Natural killer cell (primary cell): ENCODE results near the gene SPATS2L. TPM values are rescaled to one million over a fixed set of nuclear protein-coding genes. Genes with fewer than 3 reads are reported as not detected.

Experiments
- ATAC-seq, 3 donors: fragments of 150-1000 bp in 2 of 3; fragments of 200-7000 bp in 1 of 3; cut with Tn5 transposase; 1 replicate in 1 of 3; 2 replicates in 2 of 3; pipeline ENCODE4 v1.10.0; 2021; ENCODE audit warnings: mild to moderate bottlenecking in 2 of 3, moderate library complexity in 2 of 3
- DNase-seq, 2 donors: peaks; one replicate each; pipeline versions ENCODE4 v3.0.0 to v3.0.0-alpha.2; 2013 to 2021; ENCODE audit warnings: mixed read lengths in 1 of 2
- H3K27ac ChIP-seq: one replicate; pipeline ENCODE4 v1.5.1; 2013; ENCODE audit warnings: mild to moderate bottlenecking, low read length
- H3K27me3 ChIP-seq: one replicate; pipeline ENCODE4 v1.6.1; 2013; ENCODE audit warnings: low read length; ENCODE audit not compliant: control insufficient read depth, insufficient read depth
- H3K36me3 ChIP-seq: one replicate; pipeline ENCODE4 v1.6.1; 2013; ENCODE audit warnings: low read length; ENCODE audit not compliant: control insufficient read depth, insufficient read depth
- H3K4me1 ChIP-seq: one replicate; pipeline ENCODE4 v1.6.1; 2013; ENCODE audit warnings: low read length; ENCODE audit not compliant: control insufficient read depth, insufficient read depth
- H3K4me3 ChIP-seq: one replicate; pipeline ENCODE4 v1.5.1; 2013; ENCODE audit warnings: low read length
- H3K9me3 ChIP-seq: one replicate; pipeline ENCODE4 v1.6.1; 2013; ENCODE audit warnings: low read length; ENCODE audit not compliant: control insufficient read depth, insufficient read depth
- H3K27ac Mint-ChIP-seq, 2 donors: one replicate each; pipeline ENCODE4 v1.8.0; 2022; ENCODE audit warnings: mild to moderate bottlenecking in 2 of 2, mixed read lengths in 2 of 2, moderate library complexity in 1 of 2
- H3K27me3 Mint-ChIP-seq, 2 donors: one replicate each; pipeline ENCODE4 v1.8.0; 2022; ENCODE audit warnings: low read depth in 2 of 2, mixed read lengths in 2 of 2
- H3K36me3 Mint-ChIP-seq: one replicate; pipeline ENCODE4 v1.8.0; 2022; ENCODE audit warnings: mixed read lengths
- H3K4me1 Mint-ChIP-seq, 2 donors: one replicate each; pipeline ENCODE4 v1.8.0; 2022; ENCODE audit warnings: mixed read lengths in 2 of 2
- H3K4me3 Mint-ChIP-seq: one replicate; pipeline ENCODE4 v1.8.0; 2022; ENCODE audit warnings: mild to moderate bottlenecking, moderate library complexity, mixed read lengths
- H3K9me3 Mint-ChIP-seq, 2 donors: one replicate each; pipeline ENCODE4 v1.8.0; 2022; ENCODE audit warnings: mixed read lengths in 2 of 2
- CTCF ChIP-seq: fragments of 200-600 bp; IDR thresholded peaks from one replicate; pipeline ENCODE4 v1.8.0; 2022; ENCODE audit warnings: antibody characterized with exemption
- WGBS: methylation state at CpG from one replicate; pipeline ENCODE4 v1.1.7; 2013; ENCODE audit warnings: missing lambda C conversion rate; ENCODE audit not compliant: insufficient coverage; 5-methylcytosine and 5-hydroxymethylcytosine counted together
- intact Hi-C: fragments of 100-400 bp; cut with micrococcal nuclease; formaldehyde crosslinking; loops from one replicate; pipeline ENCODE4 v1.14.2; 2022
- total RNA-seq, 4 donors: library from RNA; stranded (reverse); fragments of 120-200 nt in 1 of 4; gene quantifications; one replicate each; pipeline versions ENCODE4 v1.2.3 to v1.2.4, GENCODE V29; 2013 to 2022

The SPATS2L gene
- total RNA-seq, 3 donors from 2014 or later (not counting 1 experiment from before 2014, with no cell fraction given): 3.8 to 10.9 (median 4.4) TPM

DNA sequence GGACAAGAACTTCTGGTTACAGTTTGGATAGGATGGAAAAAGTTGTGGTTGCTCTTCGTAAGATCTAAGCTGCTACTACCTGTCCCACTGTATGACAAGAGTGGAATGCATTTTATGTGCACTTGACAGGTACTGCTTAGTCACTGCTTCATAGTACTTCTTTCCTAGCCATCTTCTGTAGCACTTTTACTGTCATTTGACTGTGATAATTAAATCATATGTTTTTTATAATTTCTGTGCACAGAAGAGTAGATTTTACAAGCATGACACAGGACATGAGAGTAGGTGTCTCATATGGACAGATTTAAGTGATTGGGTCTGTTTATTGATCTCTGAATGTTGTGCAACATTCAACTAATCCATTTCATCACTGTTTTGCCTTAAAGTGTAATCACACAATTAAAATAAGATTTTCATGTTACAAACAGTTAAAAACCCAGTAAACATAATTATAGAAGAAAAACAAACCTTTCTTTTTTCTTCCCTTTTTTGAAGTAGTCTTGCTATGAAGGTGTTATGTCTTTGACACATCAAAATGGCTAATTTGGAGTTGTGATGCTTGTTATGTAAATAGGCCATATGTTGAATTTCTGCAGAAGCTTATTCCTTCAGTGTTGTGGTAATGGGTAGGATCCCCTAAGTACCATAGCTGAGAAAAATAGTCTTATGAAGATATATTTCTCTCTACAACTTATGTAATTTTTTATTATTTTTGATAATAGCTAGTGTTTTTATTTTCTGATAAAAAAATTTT lies 3.0 kb downstream of the SPATS2L start:
- Mint-ChIP-seq H3K36me3 (no peaks in the 10 kb centered on the region), H3K27ac (no peak overlapping the region), H3K4me1 (peaks cover 7 to 8% of the 10 kb centered on the region in 2 donors), H3K4me3 (peak overlapping the region; percentile 26), H3K9me3 (no peaks in the 10 kb centered on the region), H3K27me3 (peaks cover 3 to 15% of the 10 kb centered on the region in 2 donors)
- WGBS: 94% methylated on average over 1 of the region's 1 CpG
- Histone ChIP-seq H3K9me3 (no peaks in the 10 kb centered on the region), H3K27me3 (no peaks in the 10 kb centered on the region), H3K4me1 (peaks cover 8% of the 10 kb centered on the region), H3K4me3 (no peak overlapping the region), H3K36me3 (no peaks in the 10 kb centered on the region), H3K27ac (no peak overlapping the region)
- ATAC-seq (no peak), DNase-seq (no peak)
- TF ChIP-seq CTCF: no peak
- intact Hi-C loops: no loop called here

DNA sequence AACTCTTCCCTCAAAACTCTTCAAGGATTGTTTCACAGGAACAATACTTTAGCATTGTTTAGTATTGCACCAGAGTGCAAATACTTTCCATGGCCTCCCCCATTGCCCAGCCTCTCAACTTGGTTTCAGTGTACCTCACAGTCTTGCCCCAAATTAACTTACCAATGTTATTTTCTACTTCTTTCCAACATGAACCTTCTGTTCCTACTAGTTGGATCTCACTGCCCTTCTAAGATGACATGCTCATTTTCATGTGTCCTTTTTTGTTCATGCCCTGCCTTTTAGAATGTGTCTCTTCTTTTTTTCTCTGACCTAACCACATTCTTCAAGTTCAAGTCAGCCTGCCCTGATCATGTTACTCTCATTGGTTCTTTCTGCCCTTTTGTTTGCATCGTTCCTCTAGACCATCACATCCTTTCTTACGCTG lies 4.1 kb downstream of the SPATS2L start:
- WGBS: 93% methylated on average over 2 of the region's 2 CpGs
- Histone ChIP-seq H3K4me1 (peaks cover 8% of the 10 kb centered on the region), H3K27ac (no peak overlapping the region), H3K27me3 (no peaks in the 10 kb centered on the region), H3K36me3 (no peaks in the 10 kb centered on the region), H3K9me3 (no peaks in the 10 kb centered on the region), H3K4me3 (no peak overlapping the region)
- TF ChIP-seq CTCF: no peak
- H3K4me1 Mint-ChIP-seq: peaks cover 7 to 8% of the 10 kb centered on the region in 2 donors
- H3K9me3 Mint-ChIP-seq: no peaks in the 10 kb centered on the region
- ATAC-seq (no peak), DNase-seq (no peak)
- no peak overlapping the region for H3K4me3 Mint-ChIP-seq
- no peaks in the 10 kb centered on the region for H3K36me3 Mint-ChIP-seq
- no peak overlapping the region for H3K27ac Mint-ChIP-seq
- H3K27me3 Mint-ChIP-seq: peaks cover 0 to 15% of the 10 kb centered on the region in 2 donors
- intact Hi-C loops: no loop called here

DNA sequence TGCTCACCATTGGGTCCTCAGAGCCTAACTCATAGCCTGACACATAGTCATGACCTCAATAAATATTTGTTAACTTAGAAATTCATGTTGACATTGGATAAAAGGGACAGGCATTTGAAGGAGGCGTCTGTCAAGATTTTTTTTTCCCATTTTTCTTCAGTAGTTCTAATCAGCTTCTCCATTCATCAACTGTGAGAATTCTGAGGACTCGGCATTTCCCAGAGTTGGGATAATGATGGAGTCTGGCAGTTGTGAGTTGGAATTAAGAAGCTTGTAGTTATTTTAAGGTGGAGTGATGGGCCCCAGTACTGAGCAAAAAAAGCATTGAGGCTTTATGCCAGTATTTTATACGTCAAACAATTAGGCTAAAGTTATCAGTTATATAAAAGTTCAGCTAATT lies 4.6 kb downstream of the SPATS2L start:
- no peaks in the 10 kb centered on the region for H3K9me3 Mint-ChIP-seq

More for the DNA sequence above, 4.6 kb downstream of the SPATS2L start:
- Histone ChIP-seq H3K27ac (no peak overlapping the region), H3K4me1 (peaks cover 3% of the 10 kb centered on the region), H3K9me3 (no peaks in the 10 kb centered on the region), H3K27me3 (no peaks in the 10 kb centered on the region), H3K36me3 (no peaks in the 10 kb centered on the region), H3K4me3 (no peak overlapping the region)
- DNase-seq (no peak), ATAC-seq (no peak)
- intact Hi-C loops: no loop called here
- no peak for TF ChIP-seq CTCF
- Mint-ChIP-seq H3K27me3 (peaks cover 0 to 11% of the 10 kb centered on the region in 2 donors), H3K36me3 (no peaks in the 10 kb centered on the region), H3K4me3 (no peak overlapping the region), H3K27ac (no peak overlapping the region), H3K4me1 (peaks cover 3% of the 10 kb centered on the region in 2 donors)
- WGBS: 100% methylated on average over 3 of the region's 3 CpGs
